Naive thymus-derived CD8-positive, alpha-beta T cell (primary cell): ENCODE data around the gene PNPLA7. TPM values are rescaled to one million over a fixed set of nuclear protein-coding genes. Genes with fewer than 3 reads are reported as not detected.
"Not testable (repeated sequence)": the region's sequence is repeated elsewhere in the genome, so short reads cannot be mapped to it uniquely, and the experiment has no call there.

Experiments
- ATAC-seq, 2 donors: fragments of 150-1000 bp; cut with Tn5 transposase in 1 of 2; sonication (Bioruptor Pico), chemical (Tn5 transposase) in 1 of 2; 1 replicate in 1 of 2; 2 replicates in 1 of 2; pipeline ENCODE4 v1.10.0; 2021; ENCODE audit warnings: mild to moderate bottlenecking in 2 of 2, moderate library complexity in 2 of 2
- POLR2A ChIA-PET: fragments of 350-600 bp; sonication (Branson Sonifier 250); formaldehyde crosslinking; loops from one replicate; lab custom pipeline; 2021; ENCODE audit warnings: antibody characterized with exemption; lab: Charles Lee
- DNase-seq, 10 donors: peaks; one replicate each; pipeline versions ENCODE4 v3.0.0 to v3.0.0-alpha.2; 2020 to 2022
- H3K27ac Mint-ChIP-seq, 10 donors: one replicate each; pipeline ENCODE4 v1.8.0; 2020 to 2022; ENCODE audit warnings: mild to moderate bottlenecking in 10 of 10, mixed read lengths in 10 of 10, moderate library complexity in 4 of 10, inconsistent platforms in 1 of 10
- H3K27me3 Mint-ChIP-seq, 5 donors: one replicate each; pipeline ENCODE4 v1.8.0; 2021 to 2022; ENCODE audit warnings: mixed read lengths in 5 of 5
- H3K36me3 Mint-ChIP-seq, 3 donors: one replicate each; pipeline ENCODE4 v1.8.0; 2020 to 2022; ENCODE audit warnings: mixed read lengths in 3 of 3, mild to moderate bottlenecking in 2 of 3, inconsistent platforms in 1 of 3
- H3K4me1 Mint-ChIP-seq, 4 donors: one replicate each; pipeline ENCODE4 v1.8.0; 2021 to 2022; ENCODE audit warnings: mixed read lengths in 4 of 4
- H3K4me3 Mint-ChIP-seq, 10 donors: one replicate each; pipeline ENCODE4 v1.8.0; 2020 to 2022; ENCODE audit warnings: mild to moderate bottlenecking in 10 of 10, mixed read lengths in 10 of 10, moderate library complexity in 6 of 10, inconsistent platforms in 1 of 10
- H3K9me3 Mint-ChIP-seq, 9 donors: one replicate each; pipeline ENCODE4 v1.8.0; 2020 to 2022; ENCODE audit warnings: mixed read lengths in 9 of 9, mild to moderate bottlenecking in 3 of 9, inconsistent platforms in 1 of 9, moderate library complexity in 1 of 9
- polyA plus RNA-seq, 3 donors: library from polyadenylated mRNA; unstranded; fragments of 300-500 nt; fragmentation: Illumina TruSeq; gene quantifications; one replicate each; pipeline ENCODE4 v1.2.3, GENCODE V29; 2021
- total RNA-seq, 8 experiments: library from RNA in 2 of 8; stranded (reverse) in 2 of 8; gene quantifications; one replicate each; pipeline ENCODE4 v1.2.3 and lab custom pipeline; 2021 to 2026

The PNPLA7 gene
- total and polyA plus RNA-seq, 5 experiments from 2014 or later: 1.2 to 15.7 (median 2.3) TPM

DNA sequence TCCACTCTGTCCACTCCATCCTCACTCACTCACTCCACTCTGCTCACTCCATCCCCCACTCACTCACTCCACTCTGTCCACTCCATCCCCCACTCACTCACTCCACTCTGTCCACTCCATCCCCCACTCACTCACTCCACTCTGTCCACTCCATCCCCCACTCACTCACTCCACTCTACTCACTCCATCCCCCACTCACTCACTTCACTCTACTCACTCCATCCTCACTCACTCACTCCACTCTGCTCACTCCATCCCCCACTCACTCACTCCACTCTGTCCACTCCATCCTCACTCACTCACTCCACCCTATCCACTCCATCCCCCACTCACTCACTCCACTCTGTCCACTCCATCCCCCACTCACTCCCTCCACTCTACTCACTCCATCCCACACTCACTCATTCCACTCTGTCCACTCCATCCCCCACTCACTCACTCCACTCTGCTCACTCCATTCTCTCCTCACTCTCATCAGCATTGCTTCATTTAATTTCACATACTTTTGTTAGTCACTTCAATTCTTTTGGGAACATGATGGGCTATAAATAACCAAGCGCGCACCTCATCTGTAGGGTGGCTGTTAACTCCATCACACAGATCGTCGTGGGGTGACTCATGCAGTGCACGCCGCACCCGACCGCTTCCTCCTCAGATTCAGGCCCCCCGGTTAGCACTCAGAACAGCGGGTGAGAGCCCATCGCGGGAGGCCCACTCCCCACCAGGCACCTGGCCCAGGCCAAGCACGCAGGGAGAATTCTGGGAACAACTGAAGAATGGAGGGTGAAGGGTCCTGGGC lies 31.3 kb downstream of the PNPLA7 start:
- DNase-seq, POLR2A ChIA-PET, H3K4me1 Mint-ChIP-seq, ATAC-seq, H3K27me3 Mint-ChIP-seq, H3K27ac Mint-ChIP-seq, H3K36me3 Mint-ChIP-seq, H3K9me3 Mint-ChIP-seq: not testable (repeated sequence)
- peak overlapping the region in 1 of 10 donors; percentile 51 for H3K4me3 Mint-ChIP-seq

- POLR2A ChIA-PET: no interaction called here
- H3K27ac Mint-ChIP-seq: no peak overlapping the region
- DNase-seq (no peak), ATAC-seq (no peak)
- no peaks in the 10 kb centered on the region for H3K36me3 Mint-ChIP-seq
- H3K4me1 Mint-ChIP-seq: peaks cover 0 to 4% (median 2%) of the 10 kb centered on the region in 4 donors
- no peak overlapping the region for H3K4me3 Mint-ChIP-seq
- H3K27me3 Mint-ChIP-seq: no peaks in the 10 kb centered on the region
- no peaks in the 10 kb centered on the region for H3K9me3 Mint-ChIP-seq
These were observed 33.9 kb downstream of the PNPLA7 start for GRCh38 chr9:137516144-137516917.

DNA sequence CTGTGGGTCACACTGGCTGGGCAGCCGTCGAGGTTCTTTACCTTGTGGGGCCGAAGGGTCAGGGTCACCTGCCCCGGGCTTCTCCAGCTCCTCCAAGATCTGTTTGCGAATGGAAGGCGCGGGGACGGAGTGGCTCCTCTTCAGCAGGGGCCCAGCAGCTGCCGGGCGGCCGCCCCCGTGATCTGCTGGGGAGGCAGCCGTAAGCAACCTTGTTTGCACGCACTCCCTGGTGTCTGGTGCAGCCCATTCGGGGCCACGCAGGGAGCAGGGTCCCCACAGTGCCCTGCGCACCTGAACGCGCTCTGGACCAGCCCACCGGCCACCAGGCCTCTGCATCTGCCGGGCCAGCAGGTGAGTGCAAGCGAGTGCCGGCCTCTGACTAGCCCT lies 34.9 kb downstream of the PNPLA7 start:
- H3K4me1 Mint-ChIP-seq: peaks cover 0 to 4% (median under 1%) of the 10 kb centered on the region in 4 donors
- no peak for ATAC-seq

DNA sequence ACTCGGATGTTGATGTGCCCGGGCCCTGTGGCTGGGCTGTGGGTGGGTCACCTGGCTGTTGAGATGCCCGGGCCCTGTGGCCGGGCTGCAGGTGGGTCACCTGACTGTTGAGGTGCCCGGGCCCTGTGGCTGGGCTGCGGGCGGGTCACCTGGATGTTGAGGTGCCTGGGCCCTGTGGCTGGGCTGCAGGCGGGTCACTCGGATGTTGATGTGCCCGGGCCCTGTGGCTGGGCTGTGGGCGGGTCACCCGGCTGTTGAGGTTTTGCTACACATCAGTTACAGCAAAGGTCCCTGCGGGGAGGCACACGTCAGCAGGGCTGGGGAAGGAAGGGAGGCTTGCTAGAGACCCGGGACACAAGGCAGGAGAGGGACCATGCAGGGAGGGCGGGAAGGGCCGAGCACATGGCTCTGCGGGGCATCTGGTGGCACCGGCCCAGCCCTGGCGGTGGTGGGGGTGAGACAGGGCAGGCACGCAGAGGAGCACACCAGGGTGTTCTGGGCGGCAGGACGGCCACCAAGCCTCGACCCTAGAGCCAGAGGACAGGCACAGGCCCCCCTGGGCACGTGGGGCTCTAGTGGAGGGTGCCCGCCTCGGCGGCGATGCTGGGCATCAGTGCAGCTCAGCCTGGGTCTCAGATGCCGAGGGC lies 35.4 kb downstream of the PNPLA7 start:
- Mint-ChIP-seq H3K4me1 (peaks cover 0 to 5% (median under 1%) of the 10 kb centered on the region in 4 donors), H3K4me3 (no peak overlapping the region), H3K9me3 (no peaks in the 10 kb centered on the region), H3K27ac (no peak overlapping the region), H3K36me3 (no peaks in the 10 kb centered on the region), H3K27me3 (no peaks in the 10 kb centered on the region)
- ATAC-seq (no peak), DNase-seq (no peak)
- POLR2A ChIA-PET: no interaction called here

More for the DNA sequence above, 34.9 kb downstream of the PNPLA7 start:
- Mint-ChIP-seq H3K36me3 (no peaks in the 10 kb centered on the region), H3K4me3 (no peak overlapping the region), H3K27me3 (no peaks in the 10 kb centered on the region), H3K9me3 (no peaks in the 10 kb centered on the region), H3K27ac (no peak overlapping the region)
- POLR2A ChIA-PET: no interaction called here
- no peak for DNase-seq

DNA sequence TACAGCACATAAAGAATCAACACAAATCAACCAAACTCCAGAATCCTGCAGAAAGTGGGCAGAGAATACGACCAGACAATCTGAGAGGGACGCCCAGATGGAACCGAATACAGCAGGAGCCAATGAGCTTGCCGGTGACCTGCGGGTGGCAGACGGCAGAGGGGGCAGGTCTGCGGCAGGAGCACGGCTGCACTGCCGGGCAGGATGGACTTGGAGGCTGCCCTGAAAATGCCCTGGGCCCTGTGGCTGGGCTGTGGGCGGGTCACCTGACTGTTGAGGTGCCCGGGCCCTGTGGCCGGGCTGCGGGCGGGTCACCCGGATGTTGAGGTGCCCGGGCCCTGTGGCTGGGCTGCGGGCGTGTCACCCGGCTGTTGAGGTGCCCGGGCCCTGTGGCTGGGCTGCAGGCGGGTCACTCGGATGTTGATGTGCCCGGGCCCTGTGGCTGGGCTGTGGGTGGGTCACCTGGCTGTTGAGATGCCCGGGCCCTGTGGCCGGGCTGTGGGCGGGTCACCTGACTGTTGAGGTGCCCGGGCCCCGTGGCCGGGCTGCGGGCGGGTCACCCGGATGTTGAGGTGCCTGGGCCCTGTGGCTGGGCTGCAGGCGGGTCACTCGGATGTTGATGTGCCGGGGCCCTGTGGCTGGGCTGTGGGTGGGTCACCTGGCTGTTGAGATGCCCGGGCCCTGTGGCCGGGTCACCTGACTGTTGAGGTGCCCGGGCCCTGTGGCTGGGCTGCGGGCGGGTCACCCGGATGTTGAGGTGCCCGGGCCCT lies 36.2 kb downstream of the PNPLA7 start:
- H3K4me1 Mint-ChIP-seq, H3K36me3 Mint-ChIP-seq, H3K9me3 Mint-ChIP-seq, H3K4me3 Mint-ChIP-seq, H3K27me3 Mint-ChIP-seq, ATAC-seq, DNase-seq: not testable (repeated sequence)
- POLR2A ChIA-PET: interaction anchor here (0.5 kb wide), 1 partner anchor 222 kb away, joined by 5 read pairs; no protein-coding TSS in a partner anchor
- H3K27ac Mint-ChIP-seq: peak overlapping the region in 2 of 10 donors; percentile 25 to 79

DNA sequence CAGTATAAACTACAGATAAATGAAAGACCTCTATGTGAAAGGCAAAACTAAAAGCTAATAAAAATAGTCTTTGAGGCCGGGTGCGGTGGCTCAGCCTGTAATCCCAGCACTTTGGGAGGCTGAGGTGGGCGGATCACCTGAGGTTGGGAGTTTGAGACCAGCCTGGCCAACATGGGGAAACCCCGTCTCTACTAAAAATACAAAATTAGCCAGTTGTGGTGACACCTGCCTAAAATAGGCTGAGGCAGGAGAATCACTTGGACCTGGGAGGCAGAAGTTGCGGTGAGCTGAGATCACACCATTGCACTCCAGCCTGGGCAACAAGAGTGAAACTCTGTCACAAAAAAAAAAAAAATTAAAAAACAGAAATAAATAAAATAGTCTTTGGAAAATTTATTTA lies 37.1 kb downstream of the PNPLA7 start:
- H3K4me3 Mint-ChIP-seq, ATAC-seq, H3K27ac Mint-ChIP-seq, H3K27me3 Mint-ChIP-seq, DNase-seq, H3K4me1 Mint-ChIP-seq, POLR2A ChIA-PET, H3K9me3 Mint-ChIP-seq, H3K36me3 Mint-ChIP-seq: not testable (repeated sequence)

DNA sequence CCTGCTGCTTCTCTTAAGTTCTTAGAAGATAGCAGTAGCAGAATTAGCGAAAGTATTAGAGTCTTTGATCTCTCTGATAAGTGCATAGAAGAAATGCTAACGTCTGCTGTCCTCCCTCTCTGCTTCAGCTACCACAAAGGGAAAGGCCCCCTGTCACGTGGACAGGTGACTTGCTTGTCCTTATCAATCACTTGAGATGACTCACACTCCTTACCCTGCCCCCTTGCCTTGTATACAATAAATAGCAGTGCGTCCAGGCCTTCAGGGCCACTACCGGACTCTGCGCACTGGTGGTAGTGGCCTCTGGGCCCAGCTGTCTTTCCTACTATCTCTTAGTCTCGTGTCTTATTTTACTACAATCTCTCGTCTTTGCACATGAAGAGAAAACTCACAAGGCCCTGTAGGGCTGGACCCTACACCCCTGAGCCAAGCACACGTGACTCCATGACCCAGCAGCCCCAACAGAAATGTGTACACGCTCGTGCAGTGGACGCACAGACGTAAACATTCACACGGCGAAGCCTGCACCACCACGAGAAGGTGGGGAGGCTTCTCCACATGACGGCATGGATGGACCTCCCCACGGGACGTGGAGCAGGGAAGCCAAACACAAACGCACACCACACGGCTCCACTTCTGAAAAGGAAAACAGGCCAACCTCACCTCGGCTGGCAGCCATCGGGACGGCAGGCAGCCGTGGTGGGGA lies 38.3 kb downstream of the PNPLA7 start:
- H3K4me3 Mint-ChIP-seq: no peak overlapping the region
- ATAC-seq (no peak), DNase-seq (no peak)
- H3K27me3 Mint-ChIP-seq: no peaks in the 10 kb centered on the region
- no peaks in the 10 kb centered on the region for H3K9me3 Mint-ChIP-seq
- no peaks in the 10 kb centered on the region for H3K36me3 Mint-ChIP-seq
- H3K4me1 Mint-ChIP-seq: peaks cover 0 to 8% (median under 1%) of the 10 kb centered on the region in 4 donors
- POLR2A ChIA-PET: no interaction called here
- H3K27ac Mint-ChIP-seq: peak overlapping the region in 1 of 10 donors; percentile 48

GRCh38 chr9:137511126-137511525 lies 39.1 kb downstream of the PNPLA7 start:
- H3K36me3 Mint-ChIP-seq, DNase-seq, H3K27me3 Mint-ChIP-seq, H3K27ac Mint-ChIP-seq, H3K4me1 Mint-ChIP-seq, H3K4me3 Mint-ChIP-seq, H3K9me3 Mint-ChIP-seq, POLR2A ChIA-PET, ATAC-seq: not testable (repeated sequence)

DNA sequence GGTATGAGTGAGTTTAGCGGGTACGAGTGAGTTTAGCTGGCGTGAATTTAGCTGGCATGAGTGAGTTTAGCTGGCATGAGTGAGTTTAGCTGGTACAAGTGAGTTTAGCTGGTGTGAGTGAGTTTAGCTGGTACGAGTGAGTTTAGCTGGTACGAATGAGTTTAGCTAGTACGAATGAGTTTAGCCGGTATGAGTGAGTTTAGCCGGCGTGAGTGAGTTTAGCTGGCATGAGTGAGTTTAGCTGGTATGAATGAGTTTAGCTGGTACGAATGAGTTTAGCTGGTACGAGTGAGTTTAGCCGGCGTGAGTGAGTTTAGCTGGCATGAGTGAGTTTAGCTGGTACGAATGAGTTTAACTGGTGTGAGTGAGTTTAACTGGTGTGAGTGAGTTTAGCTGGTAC lies 41.0 kb downstream of the PNPLA7 start:
- POLR2A ChIA-PET: no interaction called here
- H3K27ac Mint-ChIP-seq: no peak overlapping the region

DNA sequence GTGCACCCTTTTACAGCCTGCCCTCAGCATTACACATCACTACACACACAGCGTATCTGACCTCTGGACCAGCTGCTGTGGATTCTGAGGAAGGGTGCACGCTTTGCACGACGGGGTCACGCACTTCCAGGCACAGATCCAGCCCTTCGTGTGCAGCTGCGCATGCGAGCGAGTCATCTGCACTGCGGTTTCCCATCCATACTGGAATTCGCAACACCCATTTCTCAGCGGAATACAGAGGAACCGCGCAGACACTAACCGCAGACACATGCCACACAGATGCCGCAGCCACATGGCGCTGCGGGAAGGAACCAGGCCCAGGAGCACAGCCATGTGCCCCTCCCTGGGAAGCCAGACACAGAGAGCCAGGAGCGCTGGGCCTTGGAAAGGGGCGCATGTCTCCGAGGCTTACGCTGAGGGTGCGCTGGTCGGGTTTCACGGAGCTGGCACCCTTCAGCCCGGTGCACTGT lies 43.5 kb downstream of the PNPLA7 start:
- Mint-ChIP-seq H3K4me1 (peaks cover 2 to 15% (median 6%) of the 10 kb centered on the region in 4 donors), H3K36me3 (peaks cover 0 to 2% (median 0%) of the 10 kb centered on the region in 3 donors), H3K27ac (no peak overlapping the region), H3K27me3 (no peaks in the 10 kb centered on the region), H3K9me3 (peaks cover 0 to 8% (median 0%) of the 10 kb centered on the region in 9 donors), H3K4me3 (no peak overlapping the region)
- ATAC-seq: no peak
- POLR2A ChIA-PET: no interaction called here
- no peak for DNase-seq

More for the DNA sequence above, 41.0 kb downstream of the PNPLA7 start:
- H3K9me3 Mint-ChIP-seq: no peaks in the 10 kb centered on the region
- H3K36me3 Mint-ChIP-seq: no peaks in the 10 kb centered on the region
- DNase-seq (no peak), ATAC-seq (no peak)
- no peak overlapping the region for H3K4me3 Mint-ChIP-seq
- H3K27me3 Mint-ChIP-seq: no peaks in the 10 kb centered on the region
- peaks cover 0 to 8% (median under 1%) of the 10 kb centered on the region in 4 donors for H3K4me1 Mint-ChIP-seq

DNA sequence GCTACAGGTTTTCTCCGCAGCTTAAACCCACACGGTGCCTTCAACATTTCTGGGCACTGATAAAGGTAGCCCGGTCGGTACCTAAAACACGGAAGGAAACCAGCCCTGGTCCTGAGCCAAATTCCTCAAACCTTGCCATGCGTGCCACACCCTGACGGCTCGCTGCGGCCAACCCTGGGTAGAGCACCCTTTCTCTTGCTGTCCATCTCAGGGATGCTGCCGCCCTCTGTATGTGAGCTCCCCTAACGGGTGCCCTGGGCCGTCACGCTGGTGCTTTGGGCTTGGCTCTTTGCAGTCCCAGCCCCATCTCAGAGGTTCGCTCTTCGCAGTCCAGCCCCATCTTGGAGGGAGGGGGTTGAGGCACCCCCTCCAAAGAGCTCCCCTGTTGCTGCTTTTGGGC lies 43.9 kb downstream of the PNPLA7 start:
- Mint-ChIP-seq H3K27me3 (no peaks in the 10 kb centered on the region), H3K27ac (no peak overlapping the region), H3K36me3 (peaks cover 0 to 2% (median 0%) of the 10 kb centered on the region in 3 donors), H3K4me1 (peaks cover 2 to 18% (median 6%) of the 10 kb centered on the region in 4 donors), H3K4me3 (no peak overlapping the region), H3K9me3 (peaks cover 0 to 10% (median 0%) of the 10 kb centered on the region in 9 donors)
- DNase-seq: no peak
- POLR2A ChIA-PET: no interaction called here
- no peak for ATAC-seq
